HFFc6 (cell line): ENCODE measurements around the gene RANBP10. TPM values are rescaled to one million over a fixed set of nuclear protein-coding genes. Genes with fewer than 3 reads are reported as not detected.
"Not testable (repeated sequence)": the region's sequence is repeated elsewhere in the genome, so short reads cannot be mapped to it uniquely, and the experiment has no call there.

Source experiments
- DNase-seq: peaks from one replicate; pipeline ENCODE4 v3.0.0-alpha.2; 2018
- H3K27ac Mint-ChIP-seq: 2 replicates; pipeline ENCODE4 v1.8.0; 2020; ENCODE audit warnings: mild to moderate bottlenecking, mixed read lengths
- H3K27me3 Mint-ChIP-seq: 2 replicates; pipeline ENCODE4 v1.8.0; 2021; ENCODE audit warnings: mild to moderate bottlenecking, moderate library complexity, mixed read lengths; ENCODE audit not compliant: insufficient read depth
- H3K36me3 Mint-ChIP-seq: 2 replicates; pipeline ENCODE4 v1.8.0; 2021; ENCODE audit warnings: low read depth, mixed read lengths
- H3K4me1 Mint-ChIP-seq: 2 replicates; pipeline ENCODE4 v1.8.0; 2020; ENCODE audit warnings: low read depth, mixed read lengths
- H3K4me3 Mint-ChIP-seq: 2 replicates; pipeline ENCODE4 v1.8.0; 2020; ENCODE audit warnings: mild to moderate bottlenecking, moderate library complexity, mixed read lengths
- H3K9me3 Mint-ChIP-seq: 2 replicates; pipeline ENCODE4 v1.8.0; 2020; ENCODE audit warnings: mild to moderate bottlenecking, mixed read lengths
- total RNA-seq, 6 experiments: library from RNA; stranded (reverse); fragmentation: NEBNext Ultra II Directional; extraction: Animal tissue kit (Norgen Biotek cat#: 25700); gene quantifications; 2 replicates in 1 of 6; 3 replicates in 5 of 6; pipeline ENCODE4 v1.2.3, GENCODE V29; 2021
- TF ChIP-seq, protein P1 (sequence below): fragments of 200-600 bp; sonication (generic); IDR thresholded peaks from 2 replicates; pipeline ENCODE4 v1.5.0; 2021; ENCODE audit warnings: antibody characterized with exemption, mild to moderate bottlenecking

RANBP10 gene
- total RNA-seq, 6 experiments from 2014 or later = 11.5 to 15.6 (median 12.8) TPM

- DNase-seq = no peak
Observed at GRCh38 chr16:67752641-67753040, 53.7 kb downstream of the RANBP10 start.

GRCh38 chr16:67751331-67751730 lies 55.0 kb downstream of the RANBP10 start:
- H3K36me3 Mint-ChIP-seq, H3K4me1 Mint-ChIP-seq, H3K27ac Mint-ChIP-seq, H3K9me3 Mint-ChIP-seq, H3K27me3 Mint-ChIP-seq, DNase-seq, H3K4me3 Mint-ChIP-seq: not testable (repeated sequence)

More at GRCh38 chr16:67752641-67753040, 53.7 kb downstream of the RANBP10 start:
- Mint-ChIP-seq H3K36me3 (no peaks in the 10 kb centered on the region), H3K27me3 (peaks cover 2% of the 10 kb centered on the region; the same call in 1 of the 2 replicates), H3K4me3 (no peak overlapping the region), H3K4me1 (no peaks in the 10 kb centered on the region), H3K27ac (no peak overlapping the region), H3K9me3 (no peaks in the 10 kb centered on the region)
- TF ChIP-seq, protein P1, sequence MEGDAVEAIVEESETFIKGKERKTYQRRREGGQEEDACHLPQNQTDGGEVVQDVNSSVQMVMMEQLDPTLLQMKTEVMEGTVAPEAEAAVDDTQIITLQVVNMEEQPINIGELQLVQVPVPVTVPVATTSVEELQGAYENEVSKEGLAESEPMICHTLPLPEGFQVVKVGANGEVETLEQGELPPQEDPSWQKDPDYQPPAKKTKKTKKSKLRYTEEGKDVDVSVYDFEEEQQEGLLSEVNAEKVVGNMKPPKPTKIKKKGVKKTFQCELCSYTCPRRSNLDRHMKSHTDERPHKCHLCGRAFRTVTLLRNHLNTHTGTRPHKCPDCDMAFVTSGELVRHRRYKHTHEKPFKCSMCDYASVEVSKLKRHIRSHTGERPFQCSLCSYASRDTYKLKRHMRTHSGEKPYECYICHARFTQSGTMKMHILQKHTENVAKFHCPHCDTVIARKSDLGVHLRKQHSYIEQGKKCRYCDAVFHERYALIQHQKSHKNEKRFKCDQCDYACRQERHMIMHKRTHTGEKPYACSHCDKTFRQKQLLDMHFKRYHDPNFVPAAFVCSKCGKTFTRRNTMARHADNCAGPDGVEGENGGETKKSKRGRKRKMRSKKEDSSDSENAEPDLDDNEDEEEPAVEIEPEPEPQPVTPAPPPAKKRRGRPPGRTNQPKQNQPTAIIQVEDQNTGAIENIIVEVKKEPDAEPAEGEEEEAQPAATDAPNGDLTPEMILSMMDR = no peak

DNA sequence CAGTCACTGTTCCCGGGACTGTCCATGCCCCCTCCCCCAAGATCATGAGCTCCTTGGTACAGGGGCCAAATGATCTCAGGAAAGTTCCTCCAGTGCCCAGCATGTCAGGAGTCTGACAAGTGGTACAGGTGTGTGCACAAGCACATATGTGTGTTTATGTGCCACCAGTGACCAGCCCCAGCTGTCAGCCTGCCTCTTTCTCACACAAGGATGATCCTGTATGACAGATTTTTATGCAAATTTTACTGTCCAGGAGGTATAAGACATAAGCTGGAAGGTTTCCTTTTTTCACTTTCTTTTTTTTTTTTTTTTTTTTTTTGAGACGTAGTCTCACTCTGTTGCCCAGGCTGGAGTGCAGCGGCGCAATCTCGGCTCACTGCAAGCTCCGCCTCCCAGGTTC lies 55.9 kb downstream of the RANBP10 start:
- Mint-ChIP-seq H3K27me3 (peaks cover 2% of the 10 kb centered on the region; the same call in 1 of the 2 replicates), H3K36me3 (no peaks in the 10 kb centered on the region), H3K4me1 (no peaks in the 10 kb centered on the region), H3K4me3 (no peak overlapping the region), H3K9me3 (no peaks in the 10 kb centered on the region), H3K27ac (no peak overlapping the region)
- TF ChIP-seq, protein P1 = no peak
- no peak for DNase-seq

GRCh38 chr16:67749436-67750078 lies 56.8 kb downstream of the RANBP10 start:
- TF ChIP-seq, protein P1 = no peak
- no peak overlapping the region for H3K27ac Mint-ChIP-seq

DNA sequence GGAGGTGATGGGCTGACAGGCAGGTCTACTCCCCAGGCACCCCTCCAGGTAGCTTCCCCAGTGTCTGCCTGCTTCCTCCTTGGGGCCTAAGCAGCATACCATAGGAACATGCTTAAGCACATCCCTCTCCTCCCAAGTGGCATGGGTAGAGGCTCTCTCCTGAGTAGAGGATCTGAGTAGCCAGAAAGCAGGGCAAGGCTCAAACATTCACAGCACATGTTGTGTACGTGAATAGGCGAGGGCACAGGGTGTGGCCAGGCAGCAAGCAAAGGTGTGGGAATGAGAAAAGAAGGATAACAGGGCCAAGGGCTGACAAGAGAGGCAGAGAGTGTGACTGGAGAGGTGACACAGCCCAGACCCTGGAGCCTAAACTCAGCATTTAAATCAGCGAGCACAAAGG lies 57.5 kb downstream of the RANBP10 start:
- no peak overlapping the region for H3K4me3 Mint-ChIP-seq
- no peaks in the 10 kb centered on the region for H3K9me3 Mint-ChIP-seq
- no peak overlapping the region for H3K27ac Mint-ChIP-seq
- no peak for DNase-seq
- H3K27me3 Mint-ChIP-seq = peaks cover 2% of the 10 kb centered on the region; the same call in 1 of the 2 replicates
- peaks cover 4% of the 10 kb centered on the region; the same call in 1 of the 2 replicates for H3K36me3 Mint-ChIP-seq
- H3K4me1 Mint-ChIP-seq = no peaks in the 10 kb centered on the region
- TF ChIP-seq, protein P1 = no peak

More at GRCh38 chr16:67749436-67750078, 56.8 kb downstream of the RANBP10 start:
- Mint-ChIP-seq H3K27me3 (peaks cover 2% of the 10 kb centered on the region; the same call in 1 of the 2 replicates), H3K36me3 (peaks cover 1% of the 10 kb centered on the region; the same call in 1 of the 2 replicates), H3K4me1 (no peaks in the 10 kb centered on the region), H3K4me3 (no peak overlapping the region), H3K9me3 (no peaks in the 10 kb centered on the region)
- DNase-seq = no peak

DNA sequence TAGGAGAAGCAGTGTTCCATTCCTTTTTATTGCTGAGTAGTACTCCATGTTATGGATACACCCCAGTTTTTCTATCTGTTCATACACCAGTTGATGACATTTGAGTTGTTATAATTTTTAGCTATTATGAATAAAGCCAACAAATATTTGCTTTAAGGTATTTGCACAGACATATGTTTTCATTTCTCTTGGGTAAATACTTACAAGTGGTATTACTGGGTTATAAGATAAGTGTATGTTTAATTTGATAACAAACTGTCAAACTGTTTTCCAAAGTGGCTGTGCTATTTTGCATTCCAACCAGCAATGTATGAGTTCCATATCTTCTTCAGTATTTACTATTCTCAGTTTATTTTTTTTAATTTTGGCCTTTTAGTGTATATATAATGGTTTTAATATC lies 59.5 kb downstream of the RANBP10 start:
- no peaks in the 10 kb centered on the region for H3K4me1 Mint-ChIP-seq
- no peak overlapping the region for H3K4me3 Mint-ChIP-seq
- TF ChIP-seq, protein P1 = no peak
- peaks cover 2% of the 10 kb centered on the region; the same call in 1 of the 2 replicates for H3K27me3 Mint-ChIP-seq
- DNase-seq = no peak
- H3K27ac Mint-ChIP-seq = no peak overlapping the region
- no peaks in the 10 kb centered on the region for H3K9me3 Mint-ChIP-seq
- H3K36me3 Mint-ChIP-seq = peaks cover 9% of the 10 kb centered on the region; the same call in 1 of the 2 replicates
